B cell (primary cell): Measurements from ENCODE around the gene TSPAN15. TPM values are rescaled to one million over a fixed set of nuclear protein-coding genes. Genes with fewer than 3 reads are reported as not detected.
"Not testable (repeated sequence)": the region's sequence is repeated elsewhere in the genome, so short reads cannot be mapped to it uniquely, and the experiment has no call there.

Source experiments
- ATAC-seq: fragments of 200-7000 bp; cut with Tn5 transposase; one replicate; pipeline ENCODE4 v1.10.0; 2021; ENCODE audit warnings: low read depth, mild to moderate bottlenecking, moderate number of reproducible peaks, moderate library complexity
- CTCF ChIA-PET: fragments of 350-600 bp; sonication (Branson Sonifier 250); formaldehyde crosslinking; loops from one replicate; lab custom pipeline; 2021; ENCODE audit warnings: antibody characterized with exemption, inconsistent platforms; lab: Charles Lee
- POLR2A ChIA-PET: fragments of 350-600 bp; sonication (Branson Sonifier 250); formaldehyde crosslinking; loops from one replicate; lab custom pipeline; 2021; ENCODE audit warnings: antibody characterized with exemption; lab: Charles Lee
- DNase-seq: peaks from one replicate; pipeline ENCODE4 v3.0.0; 2013
- H2AFZ ChIP-seq: 2 replicates; pipeline ENCODE4 v1.6.1; 2012; ENCODE audit warnings: mild to moderate bottlenecking, low read depth, low read length; ENCODE audit not compliant: insufficient read depth, poor library complexity, severe bottlenecking
- H3K27ac ChIP-seq, 2 donors: 1 replicate in 1 of 2; 2 replicates in 1 of 2; pipeline ENCODE4 v1.5.1; 2012 to 2013; ENCODE audit warnings: low read length in 2 of 2, mild to moderate bottlenecking in 2 of 2, moderate library complexity in 1 of 2
- H3K27me3 ChIP-seq, 4 experiments: fragments of 200-600 bp in 1 of 4; sonication (generic) in 1 of 4; replicated peaks in 1 of 4; 1 replicate in 2 of 4; 2 replicates in 2 of 4; pipeline versions ENCODE4 v1.6.1 to v1.7.0; 2013 to 2016; ENCODE audit warnings: low read length in 3 of 4, mild to moderate bottlenecking in 2 of 4, mixed read lengths in 1 of 4, moderate library complexity in 1 of 4; ENCODE audit not compliant: insufficient read depth in 4 of 4, control insufficient read depth in 3 of 4; ENCODE audit errors: control extremely low read depth in 1 of 4
- H3K36me3 ChIP-seq, 2 experiments: replicated peaks in 1 of 2; 1 replicate in 1 of 2; 2 replicates in 1 of 2; pipeline versions ENCODE4 v1.6.1 to v1.7.1; 2013; ENCODE audit warnings: low read length in 1 of 2; ENCODE audit not compliant: insufficient read depth in 2 of 2, control insufficient read depth in 1 of 2; ENCODE audit errors: control extremely low read depth in 1 of 2, extremely low read depth in 1 of 2
- H3K4me1 ChIP-seq, 2 donors: fragments of 200-600 bp in 1 of 2; sonication (generic) in 1 of 2; 1 replicate in 1 of 2; 2 replicates in 1 of 2; pipeline versions ENCODE4 v1.5.1 to v1.6.1; 2013 to 2017; ENCODE audit warnings: low read length in 2 of 2; ENCODE audit not compliant: control insufficient read depth in 2 of 2, insufficient read depth in 2 of 2
- H3K4me2 ChIP-seq: replicated peaks from 2 replicates; pipeline ENCODE3; 2012; ENCODE audit warnings: mild to moderate bottlenecking, low read depth, low read length; ENCODE audit not compliant: poor library complexity, severe bottlenecking
- H3K4me3 ChIP-seq, 5 experiments: fragments of 200-600 bp in 1 of 5; sonication (generic) in 1 of 5; 1 replicate in 3 of 5; 2 replicates in 2 of 5; pipeline versions ENCODE4 v1.5.1 to v1.7.0; 2011 to 2016; ENCODE audit warnings: low read length in 4 of 5, mild to moderate bottlenecking in 4 of 5, low read depth in 2 of 5, control low read depth in 1 of 5, moderate library complexity in 1 of 5; ENCODE audit not compliant: insufficient read depth in 1 of 5; ENCODE audit errors: control extremely low read depth in 1 of 5, extremely low read depth in 1 of 5
- H3K79me2 ChIP-seq: fragments of 200-600 bp; sonication (generic); one replicate; pipeline ENCODE4 v1.6.0; 2016; ENCODE audit warnings: low read length; ENCODE audit not compliant: control insufficient read depth, insufficient read depth
- H3K9ac ChIP-seq: fragments of 200-600 bp; sonication (generic); 2 replicates; pipeline ENCODE4 v1.6.1; 2017; ENCODE audit warnings: mild to moderate bottlenecking, low read length, moderate library complexity
- H3K9me3 ChIP-seq, 3 donors: one replicate each; pipeline versions ENCODE4 v1.6.1 to v1.7.1; 2013; ENCODE audit warnings: low read length in 2 of 3; ENCODE audit not compliant: control insufficient read depth in 2 of 3, insufficient read depth in 1 of 3; ENCODE audit errors: control extremely low read depth in 1 of 3
- H4K20me1 ChIP-seq: 2 replicates; pipeline ENCODE4 v1.6.0; 2012; ENCODE audit warnings: mild to moderate bottlenecking, low read length; ENCODE audit not compliant: insufficient read depth, control insufficient read depth, poor library complexity, severe bottlenecking
- H3K27ac Mint-ChIP-seq: one replicate; pipeline ENCODE4 v1.8.0; 2021; ENCODE audit warnings: mixed read lengths
- H3K27me3 Mint-ChIP-seq: one replicate; pipeline ENCODE4 v1.8.0; 2021; ENCODE audit warnings: mixed read lengths
- H3K4me1 Mint-ChIP-seq: one replicate; pipeline ENCODE4 v1.8.0; 2021; ENCODE audit warnings: mixed read lengths
- H3K4me3 Mint-ChIP-seq: one replicate; pipeline ENCODE4 v1.8.0; 2021; ENCODE audit warnings: mixed read lengths
- H3K9me3 Mint-ChIP-seq: one replicate; pipeline ENCODE4 v1.8.0; 2022; ENCODE audit warnings: mixed read lengths; ENCODE audit not compliant: insufficient read depth
- EZH2 ChIP-seq: IDR thresholded peaks from 2 replicates; pipeline ENCODE4 v1.6.1; 2012; ENCODE audit warnings: borderline replicate concordance, low read depth, mild to moderate bottlenecking, moderate library complexity, low read length; ENCODE audit not compliant: insufficient read depth, poor library complexity, severe bottlenecking
- WGBS: methylation state at CpG from one replicate; pipeline ENCODE4 v1.1.5; 2013; ENCODE audit warnings: missing lambda C conversion rate; ENCODE audit not compliant: insufficient coverage; 5-methylcytosine and 5-hydroxymethylcytosine counted together
- intact Hi-C: fragments of 100-400 bp; cut with micrococcal nuclease; formaldehyde crosslinking; loops from one replicate; pipeline ENCODE4 v1.10.0; 2022
- polyA plus RNA-seq: library from polyadenylated mRNA; depleted of rRNA; stranded (reverse); fragments of >200 nt; gene quantifications from 2 replicates; pipeline ENCODE4 v1.2.3, GENCODE V29; 2012
- total RNA-seq, 2 donors: library from RNA; stranded (reverse); fragments of 120-200 nt in 1 of 2; gene quantifications; 1 replicate in 1 of 2; 2 replicates in 1 of 2; pipeline versions ENCODE4 v1.2.3 to v1.2.4, GENCODE V29; 2013 to 2022
- TF ChIP-seq, protein P1 (sequence below): fragments of 200-600 bp; IDR thresholded peaks from one replicate; pipeline ENCODE4 v1.8.0; 2022; ENCODE audit warnings: antibody characterized with exemption, mild to moderate bottlenecking

TSPAN15 gene
- total and polyA plus RNA-seq, 2 donors (not counting 1 experiment from before 2014, with no cell fraction given), result 0.13 to 0.52 TPM

DNA sequence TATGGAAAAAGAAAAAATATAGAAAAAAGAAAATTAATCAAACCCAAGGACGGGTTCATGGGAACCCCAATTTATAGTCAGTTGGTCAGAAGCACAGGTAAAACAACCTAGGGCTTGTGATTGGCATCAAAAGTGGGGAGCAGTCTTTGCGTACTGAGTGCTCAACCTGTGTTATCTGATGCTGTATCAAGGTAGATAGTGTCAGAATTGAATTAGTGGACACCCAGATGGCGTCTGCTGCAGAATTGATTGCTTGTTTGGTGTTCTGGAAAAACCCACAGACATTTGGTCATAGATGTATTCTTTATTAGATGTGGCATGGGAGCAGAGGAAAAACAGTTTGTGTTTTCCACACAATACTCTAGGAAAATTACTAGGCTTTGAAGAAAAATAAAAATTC is 82.4 kb downstream of the TSPAN15 start:
- CTCF ChIA-PET, result no interaction called here
- H3K4me3 Mint-ChIP-seq, result no peak overlapping the region
- ATAC-seq, result no peak

DNA sequence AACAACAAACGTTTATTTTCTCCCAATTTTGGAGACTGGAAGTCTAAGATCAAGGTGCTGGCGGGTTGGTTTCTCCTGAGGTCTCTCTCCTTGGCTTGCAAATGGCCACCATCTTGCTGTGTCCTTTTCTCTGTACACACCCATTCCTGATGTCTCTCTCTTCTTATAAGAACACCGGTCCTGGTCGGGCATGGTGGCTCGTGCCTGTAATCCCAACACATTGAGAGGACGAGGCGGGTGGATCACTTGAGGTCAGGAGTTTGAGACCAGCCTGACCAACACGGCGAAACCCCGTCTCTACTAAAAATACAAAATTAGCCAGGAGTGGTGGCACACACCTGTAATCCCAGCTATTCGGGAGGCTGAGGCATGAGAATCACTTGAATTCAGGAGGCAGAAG is 85.3 kb downstream of the TSPAN15 start:
- ATAC-seq, H3K4me1 Mint-ChIP-seq, H3K4me2 ChIP-seq, H3K4me1 ChIP-seq, CTCF ChIA-PET, H3K79me2 ChIP-seq, H3K9ac ChIP-seq, H3K36me3 ChIP-seq, H3K4me3 ChIP-seq, H3K27ac Mint-ChIP-seq, POLR2A ChIA-PET, H4K20me1 ChIP-seq, DNase-seq, H3K27ac ChIP-seq, H3K27me3 ChIP-seq, H2AFZ ChIP-seq, H3K4me3 Mint-ChIP-seq, intact Hi-C loops: not testable (repeated sequence)
- Mint-ChIP-seq H3K9me3 (peaks cover 17% of the 10 kb centered on the region), H3K27me3 (peaks cover 16% of the 10 kb centered on the region)
- H3K9me3 ChIP-seq, result peaks cover 1 to 30% (median 7%) of the 10 kb centered on the region in 3 donors
- 94% methylated on average over 10 of the region's 11 CpGs for whole genome bisulfite sequencing

More for the DNA sequence above, 82.4 kb downstream of the TSPAN15 start:
- POLR2A ChIA-PET, result no interaction called here
- Histone ChIP-seq H3K27ac (no peak overlapping the region), H3K4me3 (no peak overlapping the region), H4K20me1 (no peaks in the 10 kb centered on the region), H3K36me3 (no peaks in the 10 kb centered on the region), H3K9me3 (peaks cover 0 to 12% (median 1%) of the 10 kb centered on the region in 3 donors), H3K27me3 (peaks cover 0 to 3% (median 0%) of the 10 kb centered on the region in 4 experiments), H3K4me2 (no peak overlapping the region), H2AFZ (no peak overlapping the region), H3K79me2 (no peaks in the 10 kb centered on the region), H3K4me1 (no peaks in the 10 kb centered on the region), H3K9ac (no peak overlapping the region)
- TF ChIP-seq, protein P1, sequence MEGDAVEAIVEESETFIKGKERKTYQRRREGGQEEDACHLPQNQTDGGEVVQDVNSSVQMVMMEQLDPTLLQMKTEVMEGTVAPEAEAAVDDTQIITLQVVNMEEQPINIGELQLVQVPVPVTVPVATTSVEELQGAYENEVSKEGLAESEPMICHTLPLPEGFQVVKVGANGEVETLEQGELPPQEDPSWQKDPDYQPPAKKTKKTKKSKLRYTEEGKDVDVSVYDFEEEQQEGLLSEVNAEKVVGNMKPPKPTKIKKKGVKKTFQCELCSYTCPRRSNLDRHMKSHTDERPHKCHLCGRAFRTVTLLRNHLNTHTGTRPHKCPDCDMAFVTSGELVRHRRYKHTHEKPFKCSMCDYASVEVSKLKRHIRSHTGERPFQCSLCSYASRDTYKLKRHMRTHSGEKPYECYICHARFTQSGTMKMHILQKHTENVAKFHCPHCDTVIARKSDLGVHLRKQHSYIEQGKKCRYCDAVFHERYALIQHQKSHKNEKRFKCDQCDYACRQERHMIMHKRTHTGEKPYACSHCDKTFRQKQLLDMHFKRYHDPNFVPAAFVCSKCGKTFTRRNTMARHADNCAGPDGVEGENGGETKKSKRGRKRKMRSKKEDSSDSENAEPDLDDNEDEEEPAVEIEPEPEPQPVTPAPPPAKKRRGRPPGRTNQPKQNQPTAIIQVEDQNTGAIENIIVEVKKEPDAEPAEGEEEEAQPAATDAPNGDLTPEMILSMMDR, result no peak
- TF ChIP-seq EZH2, result no peak
- Mint-ChIP-seq H3K27me3 (peaks cover 15% of the 10 kb centered on the region), H3K4me1 (no peaks in the 10 kb centered on the region), H3K9me3 (peaks cover 4% of the 10 kb centered on the region), H3K27ac (no peak overlapping the region)
- intact Hi-C loops, result loop anchor here (2.0 kb wide), 1 partner anchor 57 kb away; no protein-coding TSS in a partner anchor
- no peak for DNase-seq
- 81% methylated on average over 1 of the region's 3 CpGs for WGBS
